ENCODE measurements around the gene TSTD2.

The TSTD2 gene

DNA sequence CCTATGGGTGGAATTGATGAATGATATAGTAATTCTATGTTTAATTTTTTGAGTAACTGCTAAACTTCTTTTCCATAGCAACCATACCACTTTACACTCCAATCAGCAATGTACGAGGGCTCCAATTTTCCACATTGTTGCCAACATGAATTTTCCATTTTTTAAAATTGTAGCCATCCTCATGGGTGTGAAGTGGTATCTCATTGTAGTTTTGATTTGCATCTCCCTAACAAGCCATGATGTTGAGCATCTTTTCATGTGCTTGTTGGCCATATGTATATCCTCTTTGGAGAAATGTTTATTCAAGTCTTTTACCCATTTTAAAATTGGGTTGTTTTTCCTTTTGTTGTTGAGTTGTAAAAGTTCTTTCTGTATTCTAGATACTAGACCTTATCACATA, 82.8 kb downstream of the TSTD2 start:
- H3K9ac ChIP-seq (ENCODE audit: low read length), result no peak overlapping the region
- H3K9me2 ChIP-seq (ENCODE audit: low read depth, low read length), result no peaks in the 10 kb centered on the region
- TF ChIP-seq, protein P1, sequence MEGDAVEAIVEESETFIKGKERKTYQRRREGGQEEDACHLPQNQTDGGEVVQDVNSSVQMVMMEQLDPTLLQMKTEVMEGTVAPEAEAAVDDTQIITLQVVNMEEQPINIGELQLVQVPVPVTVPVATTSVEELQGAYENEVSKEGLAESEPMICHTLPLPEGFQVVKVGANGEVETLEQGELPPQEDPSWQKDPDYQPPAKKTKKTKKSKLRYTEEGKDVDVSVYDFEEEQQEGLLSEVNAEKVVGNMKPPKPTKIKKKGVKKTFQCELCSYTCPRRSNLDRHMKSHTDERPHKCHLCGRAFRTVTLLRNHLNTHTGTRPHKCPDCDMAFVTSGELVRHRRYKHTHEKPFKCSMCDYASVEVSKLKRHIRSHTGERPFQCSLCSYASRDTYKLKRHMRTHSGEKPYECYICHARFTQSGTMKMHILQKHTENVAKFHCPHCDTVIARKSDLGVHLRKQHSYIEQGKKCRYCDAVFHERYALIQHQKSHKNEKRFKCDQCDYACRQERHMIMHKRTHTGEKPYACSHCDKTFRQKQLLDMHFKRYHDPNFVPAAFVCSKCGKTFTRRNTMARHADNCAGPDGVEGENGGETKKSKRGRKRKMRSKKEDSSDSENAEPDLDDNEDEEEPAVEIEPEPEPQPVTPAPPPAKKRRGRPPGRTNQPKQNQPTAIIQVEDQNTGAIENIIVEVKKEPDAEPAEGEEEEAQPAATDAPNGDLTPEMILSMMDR (IDR thresholded peaks at IDR 0.05; ENCODE audit: low read length), result no peak
- TF ChIP-seq EZH2 (IDR thresholded peaks at IDR 0.05; ENCODE audit: borderline replicate concordance, low read length), result no peak
- no peaks in the 10 kb centered on the region for H3K36me3 ChIP-seq (ENCODE audit: insufficient read depth, low read length)
- no peaks in the 10 kb centered on the region for H3K4me1 ChIP-seq (ENCODE audit: insufficient read depth, low read length, severe bottlenecking)
- no peaks in the 10 kb centered on the region for H4K20me1 ChIP-seq (ENCODE audit: insufficient read depth, low read length)
- H3F3A ChIP-seq (ENCODE audit: insufficient read depth, low read length), result no peaks in the 10 kb centered on the region
- H2AFZ ChIP-seq (ENCODE audit: low read length), result no peak overlapping the region
- H3K27ac ChIP-seq (ENCODE audit: low read depth, low read length, poor library complexity, severe bottlenecking), result no peak overlapping the region
- H3K79me2 ChIP-seq (ENCODE audit: insufficient read depth, low read length), result no peaks in the 10 kb centered on the region
- no peak overlapping the region for H3K4me3 ChIP-seq (ENCODE audit: low read depth, low read length, poor library complexity, severe bottlenecking)
- no peak overlapping the region for H3K4me2 ChIP-seq (ENCODE audit: low read length)
- no peaks in the 10 kb centered on the region for H3K9me3 ChIP-seq (ENCODE audit: low read length)
- H3K27me3 ChIP-seq (ENCODE audit: insufficient read depth, low read length), result no peaks in the 10 kb centered on the region
